H1 (cell line): ENCODE results near the gene TUBGCP6. TPM values are rescaled to one million over a fixed set of nuclear protein-coding genes. Genes with fewer than 3 reads are reported as not detected.
A peak's percentile ranks its signal among the peaks of the same experiment; 100 is the strongest.

Experiments
- CTCF ChIA-PET: fragments of 300-600 bp; sonication (Branson Sonifier 250); formaldehyde crosslinking; loops from one replicate; lab custom pipeline; 2021; ENCODE audit not compliant: partially characterized antibody; lab: Charles Lee
- POLR2A ChIA-PET: fragments of 300-600 bp; sonication (Branson Sonifier 250); formaldehyde crosslinking; loops from one replicate; lab custom pipeline; 2021; ENCODE audit warnings: inconsistent platforms; ENCODE audit not compliant: partially characterized antibody; lab: Charles Lee
- DNase-seq, 2 experiments: peaks; one replicate each; pipeline versions ENCODE4 v3.0.0 to v3.0.0-alpha.2; 2010 to 2022; ENCODE audit warnings: low spot score in 2 of 2, low read depth in 1 of 2, mixed read lengths in 1 of 2
- FAIRE-seq: peaks from 2 replicates; lab custom pipeline; 2011; peaks lifted over from hg19 to GRCh38; lab: Jason Lieb, UNC
- H2AFZ ChIP-seq: 2 replicates; pipeline ENCODE4 v1.8.1; 2012; ENCODE audit warnings: low read length, inconsistent platforms
- H2AK5ac ChIP-seq: 2 replicates; pipeline ENCODE4 v1.6.1; 2013; ENCODE audit warnings: low read depth, low read length
- H2BK120ac ChIP-seq: replicated peaks from 2 replicates; pipeline ENCODE3; 2013; ENCODE audit warnings: low read depth, low read length, inconsistent platforms
- H2BK12ac ChIP-seq: 2 replicates; pipeline ENCODE4 v1.6.1; 2013; ENCODE audit warnings: low read depth, low read length
- H2BK15ac ChIP-seq: 2 replicates; pipeline ENCODE4 v1.6.1; 2013; ENCODE audit warnings: low read length
- H2BK20ac ChIP-seq: 2 replicates; pipeline ENCODE4 v1.6.1; 2013; ENCODE audit warnings: low read length
- H2BK5ac ChIP-seq: 2 replicates; pipeline ENCODE4 v1.6.1; 2013; ENCODE audit warnings: low read depth, low read length
- H3K14ac ChIP-seq: 2 replicates; pipeline ENCODE4 v1.6.1; 2013; ENCODE audit warnings: inconsistent platforms; ENCODE audit not compliant: insufficient read length
- H3K18ac ChIP-seq: 2 replicates; pipeline ENCODE4 v1.6.1; 2013; ENCODE audit warnings: low read length; ENCODE audit errors: extremely low read depth
- H3K23ac ChIP-seq: 2 replicates; pipeline ENCODE4 v1.6.1; 2013; ENCODE audit warnings: inconsistent platforms; ENCODE audit not compliant: insufficient read length
- H3K23me2 ChIP-seq: 2 replicates; pipeline ENCODE4 v1.6.1; 2013; ENCODE audit warnings: low read depth, low read length
- H3K27ac ChIP-seq: 2 replicates; pipeline ENCODE4 v1.6.1; 2011; ENCODE audit warnings: low read depth, low read length, inconsistent platforms
- H3K27me3 ChIP-seq, 4 experiments: replicated peaks in 1 of 4; 1 replicate in 1 of 4; 2 replicates in 3 of 4; pipeline versions ENCODE4 v1.6.1 to v1.8.1; 2011 to 2013; ENCODE audit warnings: low read length in 3 of 4, mild to moderate bottlenecking in 3 of 4, inconsistent platforms in 2 of 4, mixed read lengths in 2 of 4, moderate library complexity in 1 of 4; ENCODE audit not compliant: control insufficient read depth in 3 of 4, insufficient read depth in 3 of 4; ENCODE audit errors: extremely low read depth in 1 of 4
- H3K36me3 ChIP-seq, 4 experiments: 2 replicates each; pipeline versions ENCODE4 v1.6.1 to v1.8.1; 2011 to 2013; ENCODE audit warnings: mild to moderate bottlenecking in 4 of 4, low read length in 3 of 4, moderate library complexity in 2 of 4, control low read depth in 1 of 4, inconsistent platforms in 1 of 4; ENCODE audit not compliant: insufficient read depth in 4 of 4, control insufficient read depth in 2 of 4
- H3K4ac ChIP-seq: replicated peaks from 2 replicates; pipeline ENCODE3; 2013; ENCODE audit warnings: low read length, low read depth, mixed read lengths, inconsistent platforms; ENCODE audit not compliant: insufficient read length
- H3K4me1 ChIP-seq, 4 experiments: replicated peaks in 1 of 4; 1 replicate in 1 of 4; 2 replicates in 3 of 4; pipeline versions ENCODE4 v1.6.1 to v1.8.1; 2011 to 2013; ENCODE audit warnings: low read length in 3 of 4, inconsistent platforms in 2 of 4, mixed read lengths in 1 of 4; ENCODE audit not compliant: insufficient read depth in 4 of 4, control insufficient read depth in 3 of 4
- H3K4me2 ChIP-seq, 2 experiments: 2 replicates each; pipeline versions ENCODE4 v1.6.1 to v1.8.1; 2011 to 2013; ENCODE audit warnings: low read depth in 2 of 2, low read length in 2 of 2, control low read depth in 1 of 2, inconsistent platforms in 1 of 2, mild to moderate bottlenecking in 1 of 2; ENCODE audit not compliant: insufficient read depth in 1 of 2
- H3K4me3 ChIP-seq, 4 experiments: fragments of 200-600, 300-600 bp in 1 of 4; sonication (generic), shearing (Covaris generic), sonication (Bioruptor Twin) in 1 of 4; 2 replicates each; pipeline versions ENCODE4 v1.5.1 to v1.8.1; 2011 to 2016; ENCODE audit warnings: low read length in 4 of 4, low read depth in 3 of 4, control low read depth in 2 of 4, inconsistent platforms in 2 of 4, mild to moderate bottlenecking in 2 of 4, mixed read lengths in 1 of 4, moderate library complexity in 1 of 4; ENCODE audit not compliant: insufficient read depth in 2 of 4; ENCODE audit errors: extremely low read depth in 1 of 4
- H3K56ac ChIP-seq: replicated peaks from 2 replicates; pipeline ENCODE3; 2013; ENCODE audit warnings: low read depth, mild to moderate bottlenecking, mixed read lengths, low read length, inconsistent platforms; ENCODE audit not compliant: insufficient read length
- H3K79me1 ChIP-seq: 2 replicates; pipeline ENCODE4 v1.6.1; 2013; ENCODE audit warnings: low read depth, low read length, control low read depth
- H3K79me2 ChIP-seq, 2 experiments: 2 replicates each; pipeline versions ENCODE4 v1.6.1 to v1.8.1; 2012 to 2013; ENCODE audit warnings: low read length in 2 of 2, mild to moderate bottlenecking in 2 of 2, inconsistent platforms in 1 of 2; ENCODE audit not compliant: insufficient read depth in 2 of 2, control insufficient read depth in 1 of 2
- H3K9ac ChIP-seq, 4 experiments: replicated peaks in 1 of 4; 1 replicate in 1 of 4; 2 replicates in 3 of 4; pipeline versions ENCODE4 v1.6.1 to v1.8.1; 2011 to 2013; ENCODE audit warnings: low read depth in 3 of 4, low read length in 3 of 4, control low read depth in 2 of 4, mild to moderate bottlenecking in 2 of 4, moderate library complexity in 2 of 4, inconsistent platforms in 1 of 4; ENCODE audit errors: extremely low read depth in 1 of 4
- H3K9me3 ChIP-seq, 2 experiments: 2 replicates each; pipeline versions ENCODE4 v1.6.1 to v1.8.1; 2012 to 2013; ENCODE audit warnings: mild to moderate bottlenecking in 2 of 2, moderate library complexity in 2 of 2, control low read depth in 1 of 2, inconsistent platforms in 1 of 2, low read depth in 1 of 2, low read length in 1 of 2, mixed read lengths in 1 of 2; ENCODE audit not compliant: insufficient read depth in 2 of 2
- H4K20me1 ChIP-seq, 2 experiments: replicated peaks in 1 of 2; 2 replicates each; pipeline versions ENCODE3 to v1.8.1; 2011 to 2013; ENCODE audit warnings: inconsistent platforms in 2 of 2, low read length in 2 of 2, mild to moderate bottlenecking in 1 of 2; ENCODE audit not compliant: insufficient read depth in 2 of 2, control insufficient read depth in 1 of 2
- H4K5ac ChIP-seq: 2 replicates; pipeline ENCODE4 v1.6.1; 2013; ENCODE audit warnings: low read length, low read depth, mixed read lengths, inconsistent platforms; ENCODE audit not compliant: insufficient read length
- H4K8ac ChIP-seq: 2 replicates; pipeline ENCODE4 v1.8.0; 2013; ENCODE audit warnings: mild to moderate bottlenecking, moderate library complexity, low read length, inconsistent platforms; ENCODE audit not compliant: insufficient read depth; ENCODE audit errors: extremely low read depth
- H4K91ac ChIP-seq: replicated peaks from 2 replicates; pipeline ENCODE3; 2013; ENCODE audit warnings: low read length, mixed read lengths, inconsistent platforms; ENCODE audit not compliant: insufficient read length
- POLR2A ChIP-seq, 2 experiments: IDR thresholded peaks; 1 replicate in 1 of 2; 2 replicates in 1 of 2; pipeline ENCODE4 v1.6.1; 2011; ENCODE audit warnings: low read depth in 2 of 2, low read length in 2 of 2, mild to moderate bottlenecking in 2 of 2; ENCODE audit errors: control extremely low read depth in 1 of 2
- SUZ12 ChIP-seq: fragments of 200-600 bp; sonication (generic); IDR thresholded peaks from 2 replicates; pipeline ENCODE4 v1.6.1; 2012; ENCODE audit warnings: mild to moderate bottlenecking, inconsistent platforms, low read length, moderate library complexity, mixed read lengths
- ZNF274 ChIP-seq: IDR thresholded peaks from 2 replicates; pipeline ENCODE4 v1.7.0; 2012; ENCODE audit warnings: low read length, borderline replicate concordance; ENCODE audit errors: extremely low read depth
- WGBS, 2 experiments: shearing (Covaris generic) in 1 of 2; methylation state at CpG; one replicate each; pipeline versions ENCODE4 v1.1.6 to v1.1.7; 2013 to 2015; ENCODE audit warnings: low lambda C conversion rate in 2 of 2, mixed read lengths in 2 of 2, inconsistent platforms in 1 of 2, low coverage in 1 of 2, missing lambda C conversion rate in 1 of 2; ENCODE audit not compliant: insufficient replicate concordance in 2 of 2, insufficient coverage in 1 of 2, insufficient read length in 1 of 2; ENCODE audit errors: extremely low coverage in 1 of 2, missing lambda C conversion rate in 1 of 2; 5-methylcytosine and 5-hydroxymethylcytosine counted together
- polyA plus RNA-seq, 7 experiments: library from polyadenylated mRNA; depleted of rRNA in 3 of 7; stranded (reverse) in 5 of 7; unstranded in 2 of 7; fragments of >200 nt in 5 of 7; fragments of 200-250 nt in 2 of 7; gene quantifications; 1 replicate in 5 of 7; 2 replicates in 1 of 7; 4 replicates in 1 of 7; pipeline versions ENCODE4 v1.2.1 to v1.2.3, GENCODE V29; 2011 to 2013; ENCODE audit warnings: missing spikeins in 2 of 7, mixed read lengths in 2 of 7
- total RNA-seq: library from RNA; stranded (reverse); fragmentation: NEBNext Ultra II Directional; extraction: Animal tissue kit (Norgen Biotek cat#: 25700); gene quantifications from 2 replicates; pipeline ENCODE4 v1.2.1, GENCODE V29; 2021

TUBGCP6 gene
- total and polyA plus RNA-seq, 2 of the 8 experiments (the other 6 are each of a cell fraction or from before 2014, with no cell fraction given) = 24.2 to 24.7 TPM

DNA sequence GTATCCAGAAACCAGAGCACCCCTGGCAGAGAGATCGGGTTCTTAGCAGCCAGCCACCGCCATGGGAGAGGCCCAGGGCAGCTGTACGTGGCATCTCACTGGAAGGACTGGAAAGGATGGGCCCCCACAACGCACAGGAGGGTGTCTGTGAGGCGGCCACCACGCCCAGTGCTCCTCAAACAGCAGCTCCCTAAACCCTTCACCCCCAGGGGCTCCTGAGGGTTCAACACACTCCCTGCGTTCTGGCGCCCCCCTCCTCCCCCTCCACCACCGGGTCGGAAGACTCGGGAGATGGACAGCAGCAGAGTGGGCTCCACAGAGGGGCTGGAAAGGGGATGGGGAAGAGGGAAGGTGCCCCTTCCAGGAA, 15.6 kb upstream of the TUBGCP6 start:
- Histone ChIP-seq H3K4me2 (peak overlapping the region; percentile 77 to 78), H2AK5ac (no peak overlapping the region), H2BK20ac (no peak overlapping the region), H2AFZ (no peak overlapping the region; the same call in 1 of the 2 replicates), H3K27me3 (peaks cover 1 to 22% (median 16%) of the 10 kb centered on the region in 4 experiments; a peak in 6 of 7 replicates), H3K36me3 (no peaks in the 10 kb centered on the region), H3K79me1 (no peaks in the 10 kb centered on the region), H3K23ac (no peak overlapping the region), H3K14ac (no peak overlapping the region), H4K91ac (no peak overlapping the region), H2BK120ac (no peak overlapping the region), H3K18ac (no peak overlapping the region), H3K79me2 (no peaks in the 10 kb centered on the region), H3K9ac (peak overlapping the region in 1 of 4 experiments; percentile 19; a peak in 2 of 7 replicates), H3K23me2 (peaks cover 6% of the 10 kb centered on the region; the same call in 1 of the 2 replicates), H3K9me3 (no peaks in the 10 kb centered on the region), H3K4me1 (peaks cover 0 to 20% (median 10%) of the 10 kb centered on the region in 4 experiments; a peak in 6 of 7 replicates), H2BK15ac (no peak overlapping the region), H2BK12ac (no peak overlapping the region), H4K8ac (no peak overlapping the region), H3K4me3 (peak overlapping the region; percentile 35 to 73 (median 48)), H3K27ac (no peak overlapping the region), H4K5ac (no peak overlapping the region), H2BK5ac (no peak overlapping the region), H4K20me1 (peaks cover 5 to 12% of the 10 kb centered on the region in 2 experiments), H3K4ac (no peak overlapping the region), H3K56ac (no peak overlapping the region)
- ChIA-PET CTCF (interaction anchor here (1.2 to 4.7 kb wide), 4 partner anchors 8 to 82 kb away, joined by 4 to 26 read pairs (median 14); partner anchors contain the start of gene HDAC10), POLR2A (interaction anchor here (1.0 to 2.3 kb wide), 3 partner anchors 8 to 12 kb away, joined by 3 to 5 read pairs (median 3); partner anchors contain the start of gene HDAC10)
- TF ChIP-seq ZNF274 = no peak
- 0 out of 3 replicates have a peak, but pooled peaks of 1 of the 2 experiments have one; percentile 6 for TF ChIP-seq POLR2A (IDR thresholded peaks at IDR 0.05; ENCODE audit: control extremely low read depth in 1 of 2, low read depth in 2 of 2, low read length in 2 of 2)
- TF ChIP-seq SUZ12 = no peak
- DNase-seq (no peak), FAIRE-seq (no peak)
- WGBS, 2 experiments = 53% methylated on average over 6 of the region's 11 CpGs; no CpG with 5 or more reads in 1 of the 2 experiments
